Naive thymus-derived CD4-positive, alpha-beta T cell (primary cell): ENCODE measurements around the gene ZNF674. TPM values are rescaled to one million over a fixed set of nuclear protein-coding genes. Genes with fewer than 3 reads are reported as not detected.
A peak's percentile ranks its signal among the peaks of the same experiment; 100 is the strongest.

Source experiments
- ATAC-seq: fragments of 150-1000 bp; cut with Tn5 transposase; 2 replicates; pipeline ENCODE4 v1.10.0; 2021; ENCODE audit warnings: mild to moderate bottlenecking, moderate library complexity
- CTCF ChIA-PET: fragments of 350-600 bp; sonication (Branson Sonifier 250); formaldehyde crosslinking; loops from one replicate; lab custom pipeline; 2021; ENCODE audit warnings: antibody characterized with exemption; lab: Charles Lee
- POLR2A ChIA-PET: fragments of 350-600 bp; sonication (Branson Sonifier 250); formaldehyde crosslinking; loops from one replicate; lab custom pipeline; 2021; ENCODE audit warnings: antibody characterized with exemption, inconsistent platforms; lab: Charles Lee
- DNase-seq, 9 donors: peaks; one replicate each; pipeline versions ENCODE4 v3.0.0 to v3.0.0-alpha.2; 2020 to 2022; ENCODE audit warnings: mixed read lengths in 1 of 9
- H3K27ac ChIP-seq: one replicate; pipeline ENCODE4 v1.7.0; 2013; ENCODE audit warnings: mild to moderate bottlenecking, low read depth, low read length, moderate library complexity
- H3K27me3 ChIP-seq, 2 donors: one replicate each; pipeline ENCODE4 v1.7.0; 2013; ENCODE audit warnings: low read length in 2 of 2, mild to moderate bottlenecking in 2 of 2, moderate library complexity in 2 of 2; ENCODE audit not compliant: control insufficient read depth in 2 of 2, insufficient read depth in 2 of 2
- H3K36me3 ChIP-seq, 3 experiments: 1 replicate in 2 of 3; 2 replicates in 1 of 3; pipeline ENCODE4 v1.7.0; 2013; ENCODE audit warnings: low read length in 3 of 3, mild to moderate bottlenecking in 3 of 3, moderate library complexity in 1 of 3; ENCODE audit not compliant: insufficient read depth in 3 of 3, control insufficient read depth in 2 of 3
- H3K4me1 ChIP-seq, 2 donors: one replicate each; pipeline ENCODE4 v1.7.0; 2013; ENCODE audit warnings: low read length in 2 of 2, mild to moderate bottlenecking in 2 of 2, moderate library complexity in 1 of 2; ENCODE audit not compliant: control insufficient read depth in 2 of 2, insufficient read depth in 2 of 2
- H3K4me3 ChIP-seq: 2 replicates; pipeline ENCODE4 v1.7.0; 2013; ENCODE audit warnings: mild to moderate bottlenecking, low read length
- H3K9me3 ChIP-seq, 3 experiments: 1 replicate in 2 of 3; 2 replicates in 1 of 3; pipeline ENCODE4 v1.7.0; 2013; ENCODE audit warnings: low read length in 3 of 3; ENCODE audit not compliant: control insufficient read depth in 2 of 3
- H3K27ac Mint-ChIP-seq, 9 donors: one replicate each; pipeline ENCODE4 v1.8.0; 2020 to 2022; ENCODE audit warnings: mixed read lengths in 9 of 9, mild to moderate bottlenecking in 8 of 9, moderate library complexity in 5 of 9, inconsistent platforms in 2 of 9
- H3K27me3 Mint-ChIP-seq, 5 donors: one replicate each; pipeline ENCODE4 v1.8.0; 2021 to 2022; ENCODE audit warnings: mixed read lengths in 5 of 5, mild to moderate bottlenecking in 1 of 5
- H3K36me3 Mint-ChIP-seq, 5 donors: one replicate each; pipeline ENCODE4 v1.8.0; 2020 to 2022; ENCODE audit warnings: mixed read lengths in 5 of 5, mild to moderate bottlenecking in 3 of 5, inconsistent platforms in 1 of 5
- H3K4me1 Mint-ChIP-seq, 7 donors: one replicate each; pipeline ENCODE4 v1.8.0; 2020 to 2022; ENCODE audit warnings: mixed read lengths in 7 of 7, mild to moderate bottlenecking in 3 of 7, inconsistent platforms in 1 of 7
- H3K4me3 Mint-ChIP-seq, 10 donors: one replicate each; pipeline ENCODE4 v1.8.0; 2020 to 2022; ENCODE audit warnings: mild to moderate bottlenecking in 10 of 10, mixed read lengths in 10 of 10, moderate library complexity in 6 of 10, inconsistent platforms in 2 of 10
- H3K9me3 Mint-ChIP-seq, 11 donors: one replicate each; pipeline ENCODE4 v1.8.0; 2020 to 2022; ENCODE audit warnings: mixed read lengths in 11 of 11, mild to moderate bottlenecking in 4 of 11, inconsistent platforms in 1 of 11, moderate library complexity in 1 of 11
- intact Hi-C, 2 donors: fragments of 100-400 bp; cut with micrococcal nuclease; formaldehyde crosslinking; loops; one replicate each; pipeline ENCODE4 v1.15.1; 2023
- polyA plus RNA-seq, 2 donors: library from polyadenylated mRNA; unstranded; fragments of 300-500 nt; fragmentation: Illumina TruSeq; gene quantifications; one replicate each; pipeline ENCODE4 v1.2.3, GENCODE V29; 2021
- total RNA-seq, 6 experiments: library from RNA in 5 of 6; stranded (reverse) in 5 of 6; gene quantifications; 1 replicate in 5 of 6; 2 replicates in 1 of 6; pipeline ENCODE4 v1.2.3 and lab custom pipeline; 2021 to 2026

The ZNF674 gene
- total and polyA plus RNA-seq, 7 experiments from 2014 or later = 0.77 to 6.9 (median 5.1) TPM

DNA sequence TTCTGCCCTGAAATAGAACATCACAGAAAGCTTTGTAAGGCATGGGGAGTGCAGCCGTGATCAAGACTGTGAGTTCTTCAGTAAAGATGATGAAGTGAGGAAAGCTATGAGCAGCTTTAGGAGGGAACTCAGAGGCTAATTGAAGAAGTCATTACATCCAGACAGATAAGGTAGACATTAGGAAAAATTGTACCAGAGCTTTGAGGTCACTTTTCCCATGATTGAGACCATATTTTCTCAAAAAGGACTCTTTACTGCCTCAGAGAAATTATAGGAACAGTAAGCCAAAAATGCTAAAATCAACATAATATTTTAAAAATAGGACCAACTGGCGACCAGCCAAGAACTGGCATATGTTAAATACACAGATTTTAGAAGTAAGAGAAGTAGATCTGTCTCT lies 39.5 kb upstream of the ZNF674 start:
- Mint-ChIP-seq H3K36me3 (peaks cover 0 to 4% (median 0%) of the 10 kb centered on the region in 5 donors), H3K4me1 (peaks cover 7 to 35% (median 24%) of the 10 kb centered on the region in 7 donors), H3K4me3 (no peak overlapping the region), H3K27me3 (no peaks in the 10 kb centered on the region), H3K27ac (peak overlapping the region in 1 of 9 donors; percentile 65), H3K9me3 (no peaks in the 10 kb centered on the region)
- Histone ChIP-seq H3K4me1 (peaks cover 5 to 16% of the 10 kb centered on the region in 2 donors), H3K27ac (no peak overlapping the region), H3K36me3 (no peaks in the 10 kb centered on the region), H3K27me3 (no peaks in the 10 kb centered on the region), H3K9me3 (no peaks in the 10 kb centered on the region), H3K4me3 (no peak overlapping the region)
- intact Hi-C loops = no loop called here
- no peak for ATAC-seq
- ChIA-PET CTCF (no interaction called here), POLR2A (interaction anchor here (0.6 kb wide), 1 partner anchor 137 kb away, joined by 3 read pairs; no protein-coding TSS in a partner anchor)
- DNase-seq = no peak

DNA sequence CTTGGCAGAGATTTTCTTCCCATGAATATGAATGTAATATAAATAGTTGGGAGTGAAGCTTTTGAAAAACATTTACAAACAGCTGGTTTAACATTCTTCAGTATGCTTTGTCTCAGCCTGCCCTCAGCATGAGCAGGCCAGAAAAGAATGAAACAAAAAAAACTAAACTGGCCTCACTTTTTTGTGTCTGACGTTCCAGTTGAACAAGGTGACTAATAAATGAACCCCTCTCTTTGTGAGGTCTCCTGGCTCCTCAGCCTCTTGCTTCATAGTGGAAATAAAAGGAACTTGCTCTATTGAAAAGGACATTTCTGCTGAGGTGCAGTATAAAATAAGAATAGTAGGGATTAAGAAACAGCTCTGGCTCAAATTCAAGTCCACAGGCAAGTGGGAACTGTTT lies 37.7 kb upstream of the ZNF674 start:
- Histone ChIP-seq H3K4me1 (peaks cover 4 to 9% of the 10 kb centered on the region in 2 donors), H3K27ac (no peak overlapping the region), H3K27me3 (no peaks in the 10 kb centered on the region), H3K4me3 (no peak overlapping the region), H3K9me3 (no peaks in the 10 kb centered on the region), H3K36me3 (no peaks in the 10 kb centered on the region)
- ATAC-seq (no peak), DNase-seq (no peak)
- CTCF ChIA-PET = no interaction called here
- H3K27me3 Mint-ChIP-seq = no peaks in the 10 kb centered on the region
- peaks cover 0 to 12% (median 0%) of the 10 kb centered on the region in 5 donors for H3K36me3 Mint-ChIP-seq
- H3K4me3 Mint-ChIP-seq = no peak overlapping the region
- intact Hi-C loops = no loop called here
- POLR2A ChIA-PET = no interaction called here
- no peaks in the 10 kb centered on the region for H3K9me3 Mint-ChIP-seq
- peaks cover 7 to 32% (median 21%) of the 10 kb centered on the region in 7 donors for H3K4me1 Mint-ChIP-seq
- no peak overlapping the region for H3K27ac Mint-ChIP-seq

- CTCF ChIA-PET = no interaction called here
- Mint-ChIP-seq H3K9me3 (no peaks in the 10 kb centered on the region), H3K27me3 (no peaks in the 10 kb centered on the region), H3K4me3 (no peak overlapping the region), H3K36me3 (peaks cover 0 to 17% (median 0%) of the 10 kb centered on the region in 5 donors), H3K27ac (no peak overlapping the region), H3K4me1 (peaks cover 5 to 34% (median 18%) of the 10 kb centered on the region in 7 donors)
- Histone ChIP-seq H3K4me1 (peaks cover 3 to 4% of the 10 kb centered on the region in 2 donors), H3K27me3 (no peaks in the 10 kb centered on the region), H3K4me3 (no peak overlapping the region), H3K27ac (no peak overlapping the region), H3K9me3 (no peaks in the 10 kb centered on the region), H3K36me3 (no peaks in the 10 kb centered on the region)
- DNase-seq (no peak), ATAC-seq (no peak)
- POLR2A ChIA-PET = no interaction called here
- intact Hi-C loops = no loop called here
These were observed 37.1 kb upstream of the ZNF674 start for GRCh38 chrX:46582325-46582724.

GRCh38 chrX:46580613-46581012 lies 35.4 kb upstream of the ZNF674 start:
- no peaks in the 10 kb centered on the region for H3K9me3 Mint-ChIP-seq
- no peak overlapping the region for H3K27ac Mint-ChIP-seq
- ChIA-PET POLR2A (interaction anchor here (0.7 kb wide), 1 partner anchor 858 kb away, joined by 3 read pairs; no protein-coding TSS in a partner anchor), CTCF (interaction anchor here (0.7 kb wide), 1 partner anchor 103 kb away, joined by 4 read pairs; no protein-coding TSS in a partner anchor)
- Histone ChIP-seq H3K4me1 (peaks cover 0 to 11% of the 10 kb centered on the region in 2 donors), H3K27ac (no peak overlapping the region), H3K9me3 (no peaks in the 10 kb centered on the region), H3K27me3 (no peaks in the 10 kb centered on the region), H3K36me3 (no peaks in the 10 kb centered on the region), H3K4me3 (no peak overlapping the region)
- H3K36me3 Mint-ChIP-seq = peaks cover 0 to 23% (median 0%) of the 10 kb centered on the region in 5 donors
- ATAC-seq = no peak
- H3K27me3 Mint-ChIP-seq = no peaks in the 10 kb centered on the region
- no peak for DNase-seq
- no peak overlapping the region for H3K4me3 Mint-ChIP-seq
- intact Hi-C loops = no loop called here
- H3K4me1 Mint-ChIP-seq = peaks cover 10 to 44% (median 28%) of the 10 kb centered on the region in 7 donors

- Histone ChIP-seq H3K9me3 (no peaks in the 10 kb centered on the region), H3K36me3 (no peaks in the 10 kb centered on the region), H3K4me1 (peaks cover 0 to 17% of the 10 kb centered on the region in 2 donors), H3K27me3 (no peaks in the 10 kb centered on the region), H3K27ac (no peak overlapping the region), H3K4me3 (no peak overlapping the region)
- ChIA-PET POLR2A (no interaction called here), CTCF (interaction anchor here (1.1 to 1.6 kb wide), 2 partner anchors 8 to 32 kb away, joined by 3 to 4 read pairs; no protein-coding TSS in a partner anchor)
- Mint-ChIP-seq H3K4me1 (peaks cover 10 to 41% (median 24%) of the 10 kb centered on the region in 7 donors), H3K4me3 (no peak overlapping the region), H3K27ac (peak overlapping the region in 1 of 9 donors; percentile 11), H3K36me3 (peaks cover 0 to 23% (median 0%) of the 10 kb centered on the region in 5 donors), H3K27me3 (no peaks in the 10 kb centered on the region), H3K9me3 (no peaks in the 10 kb centered on the region)
- ATAC-seq = no peak
- no peak for DNase-seq
- intact Hi-C loops = no loop called here
These were observed 34.0 kb upstream of the ZNF674 start for GRCh38 chrX:46579250-46579649.

GRCh38 chrX:46577221-46578005 lies 32.2 kb upstream of the ZNF674 start:
- H3K36me3 ChIP-seq = no peaks in the 10 kb centered on the region
- peak overlapping the region in 1 of 9 donors; percentile 76 for H3K27ac Mint-ChIP-seq
- no peak for DNase-seq
- H3K9me3 ChIP-seq = no peaks in the 10 kb centered on the region
- intact Hi-C loops = no loop called here
- H3K4me3 ChIP-seq = no peak overlapping the region
- H3K4me1 ChIP-seq = peaks cover 0 to 17% of the 10 kb centered on the region in 2 donors
- peaks cover 17 to 47% (median 31%) of the 10 kb centered on the region in 7 donors for H3K4me1 Mint-ChIP-seq
- H3K27ac ChIP-seq = no peak overlapping the region
- no peaks in the 10 kb centered on the region for H3K9me3 Mint-ChIP-seq
- H3K27me3 ChIP-seq = no peaks in the 10 kb centered on the region
- peak overlapping the region in 3 of 10 donors; percentile 20 to 82 (median 75) for H3K4me3 Mint-ChIP-seq
- CTCF ChIA-PET = no interaction called here
- peaks cover 0 to 23% (median 0%) of the 10 kb centered on the region in 5 donors for H3K36me3 Mint-ChIP-seq
- POLR2A ChIA-PET = no interaction called here
- H3K27me3 Mint-ChIP-seq = no peaks in the 10 kb centered on the region
- no peak for ATAC-seq
